K562 (cell line): ENCODE data around the gene FBL. TPM values are rescaled to one million over a fixed set of nuclear protein-coding genes. Genes with fewer than 3 reads are reported as not detected.

Experiments used
- ARNT ChIP-seq, 2 experiments: fragments of 450-650 bp; IDR thresholded peaks; 2 replicates each; pipeline ENCODE4 v1.6.1; 2016; ENCODE audit warnings: mild to moderate bottlenecking in 1 of 2
- E2F8 ChIP-seq: fragments of 450-650 bp; IDR thresholded peaks from 2 replicates; pipeline ENCODE4 v1.7.1; 2018; ENCODE audit warnings: mild to moderate bottlenecking, low read depth; ENCODE audit not compliant: partially characterized antibody
- ELF1 ChIP-seq: fragments of 200-800 bp; sonication (Bioruptor generic); IDR thresholded peaks from 2 replicates; pipeline ENCODE4 v1.6.1; 2016; ENCODE audit warnings: missing genetic modification characterization, missing compliant biosample characterization
- GABPA ChIP-seq: fragments of 200-800 bp; sonication (Bioruptor generic); conservative IDR thresholded peaks from 2 replicates; pipeline ENCODE4 v1.6.1; 2016; ENCODE audit warnings: low read depth, missing genetic modification characterization, missing compliant biosample characterization
- POLR2G ChIP-seq: fragments of 200-400 bp; formaldehyde crosslinking; IDR thresholded peaks from 2 replicates; pipeline ENCODE4 v1.6.1; 2017; ENCODE audit warnings: low read depth, mild to moderate bottlenecking, antibody characterized with exemption, low read length, moderate library complexity
- RBBP5 ChIP-seq: fragments of 200-600 bp; sonication (generic); IDR thresholded peaks from 2 replicates; pipeline ENCODE4 v1.6.1; 2012; ENCODE audit warnings: borderline replicate concordance, mild to moderate bottlenecking, low read length, control low read depth, inconsistent platforms; ENCODE audit not compliant: insufficient read depth, poor library complexity, severe bottlenecking
- SUPT5H ChIP-seq: fragments of 450-650 bp; IDR thresholded peaks from 2 replicates; pipeline ENCODE4 v1.6.1; 2016
- ZBTB26 ChIP-seq: fragments of 450-650 bp; formaldehyde crosslinking; IDR thresholded peaks from 2 replicates; pipeline ENCODE4 v1.4.0; 2022; ENCODE audit warnings: missing genetic modification characterization
- ZNF551 ChIP-seq: fragments of 250-450 bp; sonication (Bioruptor Pico); IDR thresholded peaks from 2 replicates; pipeline ENCODE4 v1.5.0; 2021; ENCODE audit warnings: mild to moderate bottlenecking, moderate library complexity
- polyA plus RNA-seq, 8 experiments: library from polyadenylated mRNA; depleted of rRNA in 4 of 8; stranded (reverse) in 5 of 8; unstranded in 3 of 8; fragments of >200 nt; fragmentation: Nextera tagmentation in 2 of 8; fragmentation: Illumina TruSeq in 1 of 8; extraction: Ambion mirVana in 2 of 8; extraction: Trizol in 1 of 8; gene quantifications; 2 replicates each; pipeline versions ENCODE4 v1.2.1 to v1.2.3, GENCODE V29; 2011 to 2014; ENCODE audit warnings: inconsistent platforms in 1 of 8, missing spikeins in 1 of 8
- total RNA-seq, 7 experiments: library from RNA; depleted of rRNA in 6 of 7; stranded (reverse); fragments of >200 nt in 6 of 7; fragmentation: Illumina TruSeq in 2 of 7; extraction: Trizol in 2 of 7; gene quantifications; 2 replicates each; pipeline versions ENCODE4 v1.2.1 to v1.2.3, GENCODE V29; 2011 to 2021; ENCODE audit warnings: low replicate concordance in 1 of 7
- TF ChIP-seq, protein P1 (sequence below), 2 experiments: fragments of 450-650 bp; conservative IDR thresholded peaks; 2 replicates each; pipeline ENCODE4 v1.6.1; 2017; ENCODE audit warnings: mild to moderate bottlenecking in 2 of 2, moderate library complexity in 2 of 2
- TF ChIP-seq, protein P2 (sequence below): sonication (generic); formaldehyde crosslinking; IDR thresholded peaks from 2 replicates; pipeline ENCODE4 v1.9.0; 2022; ENCODE audit warnings: mild to moderate bottlenecking, missing genetic modification reagents
- TF ChIP-seq, protein P3 (sequence below): fragments of 200-800 bp; sonication (Bioruptor generic); IDR thresholded peaks from 2 replicates; pipeline ENCODE4 v1.6.1; 2017; ENCODE audit warnings: missing genetic modification characterization, missing compliant biosample characterization
- TF ChIP-seq, protein P4 (sequence below): fragments of 250-450 bp; sonication (Bioruptor Pico); IDR thresholded peaks from 2 replicates; pipeline ENCODE4 v1.8.0; 2021; ENCODE audit warnings: moderate library complexity, mild to moderate bottlenecking, inconsistent platforms
- TF ChIP-seq, protein P5 (sequence below), 2 experiments: fragments of 150-350 bp in 1 of 2; IDR thresholded peaks; 2 replicates each; pipeline ENCODE4 v1.6.1; 2012 to 2016; ENCODE audit warnings: low read depth in 2 of 2, low read length in 2 of 2, mild to moderate bottlenecking in 1 of 2, moderate library complexity in 1 of 2

Gene FBL
- total and polyA plus RNA-seq, 9 of the 15 experiments (the other 6 are each of a cell fraction or from before 2014, with no cell fraction given) = 201 to 1,696 (median 696) TPM

DNA sequence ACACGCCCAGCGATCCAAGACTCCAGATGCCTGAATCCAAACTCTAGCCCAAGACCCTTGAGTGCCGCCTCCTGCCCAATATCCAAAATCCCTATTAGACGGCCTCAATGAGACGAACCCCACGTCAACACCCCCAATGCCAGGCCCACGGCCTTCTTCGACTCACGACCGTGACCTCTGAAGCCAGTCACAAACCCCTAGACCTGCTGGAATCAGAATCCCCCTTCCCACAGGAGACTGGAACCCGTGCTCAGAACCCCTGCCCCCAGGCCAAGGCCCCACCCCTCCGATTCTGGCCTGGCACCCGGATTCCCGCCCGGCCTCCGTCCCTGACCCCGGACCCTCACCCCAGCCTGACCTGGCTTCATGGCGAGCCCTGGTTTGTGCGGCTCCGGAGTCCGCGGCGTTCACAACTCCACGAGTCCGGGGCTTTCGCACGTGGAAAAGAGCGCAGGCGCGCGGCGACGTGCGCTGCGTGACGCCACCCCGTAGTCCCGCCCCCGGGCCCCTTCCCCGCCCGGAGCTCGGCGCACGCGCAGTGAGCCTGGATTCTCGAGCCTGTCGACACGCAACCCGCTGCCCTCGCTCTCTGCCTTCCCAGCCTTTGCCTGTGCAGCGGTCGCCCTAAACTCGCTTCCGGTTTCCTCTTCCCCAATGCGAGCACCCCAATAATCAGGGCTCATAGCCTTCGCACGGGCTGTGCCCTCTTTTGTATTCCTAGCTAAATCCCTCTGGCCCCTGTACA is at the start of gene FBL (continued):
- TF ChIP-seq, protein P1, sequence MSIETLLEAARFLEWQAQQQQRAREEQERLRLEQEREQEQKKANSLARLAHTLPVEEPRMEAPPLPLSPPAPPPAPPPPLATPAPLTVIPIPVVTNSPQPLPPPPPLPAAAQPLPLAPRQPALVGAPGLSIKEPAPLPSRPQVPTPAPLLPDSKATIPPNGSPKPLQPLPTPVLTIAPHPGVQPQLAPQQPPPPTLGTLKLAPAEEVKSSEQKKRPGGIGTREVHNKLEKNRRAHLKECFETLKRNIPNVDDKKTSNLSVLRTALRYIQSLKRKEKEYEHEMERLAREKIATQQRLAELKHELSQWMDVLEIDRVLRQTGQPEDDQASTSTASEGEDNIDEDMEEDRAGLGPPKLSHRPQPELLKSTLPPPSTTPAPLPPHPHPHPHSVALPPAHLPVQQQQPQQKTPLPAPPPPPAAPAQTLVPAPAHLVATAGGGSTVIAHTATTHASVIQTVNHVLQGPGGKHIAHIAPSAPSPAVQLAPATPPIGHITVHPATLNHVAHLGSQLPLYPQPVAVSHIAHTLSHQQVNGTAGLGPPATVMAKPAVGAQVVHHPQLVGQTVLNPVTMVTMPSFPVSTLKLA (conservative IDR thresholded peaks at IDR 0.05) = peak; percentile 91 to 95
- TF ChIP-seq ZNF551 (CRISPR knock-in tag) (no peak), ARNT (IDR thresholded peaks at IDR 0.05) (0 out of 4 replicates have a peak, but pooled peaks of 1 of the 2 experiments have one; percentile 41), POLR2G (peak; percentile 96), GABPA (tag) (peak; percentile 80), ZBTB26 (no peak), ELF1 (tag) (peak; percentile 77), SUPT5H (peak; percentile 83), E2F8 (peak; percentile 14), RBBP5 (peak; percentile 75)
- TF ChIP-seq, protein P2, sequence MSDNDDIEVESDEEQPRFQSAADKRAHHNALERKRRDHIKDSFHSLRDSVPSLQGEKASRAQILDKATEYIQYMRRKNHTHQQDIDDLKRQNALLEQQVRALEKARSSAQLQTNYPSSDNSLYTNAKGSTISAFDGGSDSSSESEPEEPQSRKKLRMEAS = peak; percentile 72
- TF ChIP-seq, protein P3, sequence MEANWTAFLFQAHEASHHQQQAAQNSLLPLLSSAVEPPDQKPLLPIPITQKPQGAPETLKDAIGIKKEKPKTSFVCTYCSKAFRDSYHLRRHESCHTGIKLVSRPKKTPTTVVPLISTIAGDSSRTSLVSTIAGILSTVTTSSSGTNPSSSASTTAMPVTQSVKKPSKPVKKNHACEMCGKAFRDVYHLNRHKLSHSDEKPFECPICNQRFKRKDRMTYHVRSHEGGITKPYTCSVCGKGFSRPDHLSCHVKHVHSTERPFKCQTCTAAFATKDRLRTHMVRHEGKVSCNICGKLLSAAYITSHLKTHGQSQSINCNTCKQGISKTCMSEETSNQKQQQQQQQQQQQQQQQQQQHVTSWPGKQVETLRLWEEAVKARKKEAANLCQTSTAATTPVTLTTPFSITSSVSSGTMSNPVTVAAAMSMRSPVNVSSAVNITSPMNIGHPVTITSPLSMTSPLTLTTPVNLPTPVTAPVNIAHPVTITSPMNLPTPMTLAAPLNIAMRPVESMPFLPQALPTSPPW (CRISPR knock-in tag) = peak; percentile 64; the same call in 1 of the 2 replicates
- TF ChIP-seq, protein P4, sequence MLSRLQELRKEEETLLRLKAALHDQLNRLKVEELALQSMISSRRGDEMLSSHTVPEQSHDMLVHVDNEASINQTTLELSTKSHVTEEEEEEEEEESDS (CRISPR knock-in tag) = no peak
- TF ChIP-seq, protein P5, sequence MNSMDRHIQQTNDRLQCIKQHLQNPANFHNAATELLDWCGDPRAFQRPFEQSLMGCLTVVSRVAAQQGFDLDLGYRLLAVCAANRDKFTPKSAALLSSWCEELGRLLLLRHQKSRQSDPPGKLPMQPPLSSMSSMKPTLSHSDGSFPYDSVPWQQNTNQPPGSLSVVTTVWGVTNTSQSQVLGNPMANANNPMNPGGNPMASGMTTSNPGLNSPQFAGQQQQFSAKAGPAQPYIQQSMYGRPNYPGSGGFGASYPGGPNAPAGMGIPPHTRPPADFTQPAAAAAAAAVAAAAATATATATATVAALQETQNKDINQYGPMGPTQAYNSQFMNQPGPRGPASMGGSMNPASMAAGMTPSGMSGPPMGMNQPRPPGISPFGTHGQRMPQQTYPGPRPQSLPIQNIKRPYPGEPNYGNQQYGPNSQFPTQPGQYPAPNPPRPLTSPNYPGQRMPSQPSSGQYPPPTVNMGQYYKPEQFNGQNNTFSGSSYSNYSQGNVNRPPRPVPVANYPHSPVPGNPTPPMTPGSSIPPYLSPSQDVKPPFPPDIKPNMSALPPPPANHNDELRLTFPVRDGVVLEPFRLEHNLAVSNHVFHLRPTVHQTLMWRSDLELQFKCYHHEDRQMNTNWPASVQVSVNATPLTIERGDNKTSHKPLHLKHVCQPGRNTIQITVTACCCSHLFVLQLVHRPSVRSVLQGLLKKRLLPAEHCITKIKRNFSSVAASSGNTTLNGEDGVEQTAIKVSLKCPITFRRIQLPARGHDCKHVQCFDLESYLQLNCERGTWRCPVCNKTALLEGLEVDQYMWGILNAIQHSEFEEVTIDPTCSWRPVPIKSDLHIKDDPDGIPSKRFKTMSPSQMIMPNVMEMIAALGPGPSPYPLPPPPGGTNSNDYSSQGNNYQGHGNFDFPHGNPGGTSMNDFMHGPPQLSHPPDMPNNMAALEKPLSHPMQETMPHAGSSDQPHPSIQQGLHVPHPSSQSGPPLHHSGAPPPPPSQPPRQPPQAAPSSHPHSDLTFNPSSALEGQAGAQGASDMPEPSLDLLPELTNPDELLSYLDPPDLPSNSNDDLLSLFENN (IDR thresholded peaks at IDR 0.05; ENCODE audit: low read depth in 2 of 2, low read length in 2 of 2) = peak in 1 of 2 experiments; percentile 75; a peak in 2 of 4 replicates
